HL-60/S4 treated with phorbol 12-myristate 13-acetate at 8.2 ng/mL for 4 days and 3 days (cell line): Measurements from ENCODE around the gene CNTNAP2.
"Not testable (repeated sequence)": the region's sequence is repeated elsewhere in the genome, so short reads cannot be mapped to it uniquely, and the experiment has no call there.

Experiments used
- in situ Hi-C: fragments of 300-500 bp; cut with MboI; formaldehyde crosslinking; loops from 2 replicates; pipeline ENCODE4 v1.15.0; 2022; ENCODE audit warnings: low sequenced_read_pairs

Gene CNTNAP2

GRCh38 chr7:146865696-146866095, 749.1 kb downstream of the CNTNAP2 start:
- in situ Hi-C loops = no loop called here

- in situ Hi-C loops = no loop called here
Measured at GRCh38 chr7:146874722-146875121, 758.1 kb downstream of the CNTNAP2 start.

GRCh38 chr7:146875237-146875785, 758.7 kb downstream of the CNTNAP2 start:
- in situ Hi-C loops = no loop called here

- in situ Hi-C loops = no loop called here
Measured at GRCh38 chr7:146875981-146876380, 759.4 kb downstream of the CNTNAP2 start.

- in situ Hi-C loops = no loop called here
Measured at GRCh38 chr7:146876411-146876810, 759.8 kb downstream of the CNTNAP2 start.

GRCh38 chr7:146878901-146879300, 762.3 kb downstream of the CNTNAP2 start:
- in situ Hi-C loops = no loop called here

- in situ Hi-C loops = no loop called here
Measured at GRCh38 chr7:146885231-146885630, 768.6 kb downstream of the CNTNAP2 start.

GRCh38 chr7:146889806-146890555, 773.4 kb downstream of the CNTNAP2 start:
- in situ Hi-C loops = no loop called here

GRCh38 chr7:146892151-146892550, 775.5 kb downstream of the CNTNAP2 start:
- in situ Hi-C loops = no loop called here

GRCh38 chr7:146894927-146895326, 778.3 kb downstream of the CNTNAP2 start:
- in situ Hi-C loops = no loop called here

- in situ Hi-C loops = no loop called here
Measured at GRCh38 chr7:146902266-146902665, 785.7 kb downstream of the CNTNAP2 start.

- in situ Hi-C loops = no loop called here
Measured at GRCh38 chr7:146902728-146903127, 786.1 kb downstream of the CNTNAP2 start.

GRCh38 chr7:146905746-146906145, 789.1 kb downstream of the CNTNAP2 start:
- in situ Hi-C loops = not testable (repeated sequence)

GRCh38 chr7:146922782-146923181, 806.2 kb downstream of the CNTNAP2 start:
- in situ Hi-C loops = no loop called here

GRCh38 chr7:146926841-146927240, 810.2 kb downstream of the CNTNAP2 start:
- in situ Hi-C loops = no loop called here

GRCh38 chr7:146937836-146938235, 821.2 kb downstream of the CNTNAP2 start:
- in situ Hi-C loops = no loop called here

- in situ Hi-C loops = no loop called here
Measured at GRCh38 chr7:146943483-146943882, 826.9 kb downstream of the CNTNAP2 start.

GRCh38 chr7:146948703-146949102, 832.1 kb downstream of the CNTNAP2 start:
- in situ Hi-C loops = no loop called here

GRCh38 chr7:146956321-146956720, 839.7 kb downstream of the CNTNAP2 start:
- in situ Hi-C loops = no loop called here

GRCh38 chr7:146956853-146957252, 840.3 kb downstream of the CNTNAP2 start:
- in situ Hi-C loops = no loop called here

- in situ Hi-C loops = no loop called here
Measured at GRCh38 chr7:146960773-146961391, 844.3 kb downstream of the CNTNAP2 start.

GRCh38 chr7:146961617-146962016, 845.0 kb downstream of the CNTNAP2 start:
- in situ Hi-C loops = no loop called here
